BE2C (cell line): ENCODE data around the gene HLA-E. TPM values are rescaled to one million over a fixed set of nuclear protein-coding genes. Genes with fewer than 3 reads are reported as not detected.

Experiments
- DNase-seq: peaks from one replicate; pipeline ENCODE4 v3.0.0-alpha.2; 2020
- H3K27me3 ChIP-seq: fragments of 250-450 bp; sonication (Bioruptor Pico); 2 replicates; pipeline ENCODE4 v1.5.1; 2020; ENCODE audit warnings: mild to moderate bottlenecking
- H3K36me3 ChIP-seq: fragments of 250-450 bp; sonication (Bioruptor Pico); 2 replicates; pipeline ENCODE4 v1.5.1; 2020; ENCODE audit warnings: mild to moderate bottlenecking
- H3K4me1 ChIP-seq: fragments of 250-450 bp; sonication (Bioruptor Pico); 2 replicates; pipeline ENCODE4 v1.5.1; 2020
- H3K4me3 ChIP-seq: 2 replicates; pipeline ENCODE4 v1.5.1; 2011; ENCODE audit warnings: low read depth, low read length
- H3K9me3 ChIP-seq: fragments of 250-450 bp; sonication (Bioruptor Pico); 2 replicates; pipeline ENCODE4 v1.5.1; 2020
- polyA plus RNA-seq: library from polyadenylated mRNA; unstranded; fragments of >200 nt; gene quantifications from one replicate; pipeline ENCODE4 v1.2.1, GENCODE V29; 2012; ENCODE audit warnings: low read depth, missing spikeins; ENCODE audit not compliant: insufficient read length, insufficient read depth
- TF ChIP-seq, protein P1 (sequence below): IDR thresholded peaks from 2 replicates; pipeline ENCODE4 v1.5.1; 2012; ENCODE audit warnings: mild to moderate bottlenecking, low read depth, low read length

The HLA-E gene
- polyA plus RNA-seq: 3.1 TPM

GRCh38 chr6:30489081-30490025 is at the start of gene HLA-E:
Gene HLA-E, plus strand, starts transcription at chr6:30489509. Its CDS starts 23 bp downstream, at chr6:30489532.
- TF ChIP-seq, protein P1, sequence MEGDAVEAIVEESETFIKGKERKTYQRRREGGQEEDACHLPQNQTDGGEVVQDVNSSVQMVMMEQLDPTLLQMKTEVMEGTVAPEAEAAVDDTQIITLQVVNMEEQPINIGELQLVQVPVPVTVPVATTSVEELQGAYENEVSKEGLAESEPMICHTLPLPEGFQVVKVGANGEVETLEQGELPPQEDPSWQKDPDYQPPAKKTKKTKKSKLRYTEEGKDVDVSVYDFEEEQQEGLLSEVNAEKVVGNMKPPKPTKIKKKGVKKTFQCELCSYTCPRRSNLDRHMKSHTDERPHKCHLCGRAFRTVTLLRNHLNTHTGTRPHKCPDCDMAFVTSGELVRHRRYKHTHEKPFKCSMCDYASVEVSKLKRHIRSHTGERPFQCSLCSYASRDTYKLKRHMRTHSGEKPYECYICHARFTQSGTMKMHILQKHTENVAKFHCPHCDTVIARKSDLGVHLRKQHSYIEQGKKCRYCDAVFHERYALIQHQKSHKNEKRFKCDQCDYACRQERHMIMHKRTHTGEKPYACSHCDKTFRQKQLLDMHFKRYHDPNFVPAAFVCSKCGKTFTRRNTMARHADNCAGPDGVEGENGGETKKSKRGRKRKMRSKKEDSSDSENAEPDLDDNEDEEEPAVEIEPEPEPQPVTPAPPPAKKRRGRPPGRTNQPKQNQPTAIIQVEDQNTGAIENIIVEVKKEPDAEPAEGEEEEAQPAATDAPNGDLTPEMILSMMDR: no peak
- peaks cover 36% of the 10 kb centered on the region for H3K27me3 ChIP-seq
- no peaks in the 10 kb centered on the region for H3K9me3 ChIP-seq
- no peaks in the 10 kb centered on the region for H3K4me1 ChIP-seq
- H3K4me3 ChIP-seq: peak within 1 kb of the TSS; percentile 45
- H3K36me3 ChIP-seq: no peaks in the 10 kb centered on the region
- DNase-seq: peak; percentile 79

DNA sequence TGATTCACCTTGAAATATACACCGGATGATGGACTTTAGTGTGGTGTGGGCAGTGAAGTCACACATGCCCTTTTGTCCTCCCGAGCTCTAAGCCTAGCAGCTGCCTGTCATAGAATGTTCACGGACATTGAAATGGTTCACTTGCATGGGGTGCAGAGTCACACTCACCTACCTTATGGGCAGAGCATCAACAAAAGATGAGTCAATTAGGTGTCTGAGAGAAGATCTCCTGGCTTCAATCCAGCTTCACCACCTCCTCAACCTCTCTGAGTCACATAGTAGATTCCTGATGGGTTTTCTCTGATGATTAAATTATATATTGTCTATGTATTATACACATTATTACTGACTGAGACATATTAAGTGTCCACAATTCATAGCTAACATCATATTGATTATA is 48.1 kb upstream of the HLA-E start:
- peaks cover 66% of the 10 kb centered on the region for H3K27me3 ChIP-seq
- no peaks in the 10 kb centered on the region for H3K4me1 ChIP-seq
- DNase-seq: no peak
- H3K36me3 ChIP-seq: no peaks in the 10 kb centered on the region
- TF ChIP-seq, protein P1: no peak
- H3K9me3 ChIP-seq: no peaks in the 10 kb centered on the region
- no peak overlapping the region for H3K4me3 ChIP-seq

GRCh38 chr6:30443657-30444450 is 45.5 kb upstream of the HLA-E start:
- DNase-seq: no peak
- Histone ChIP-seq H3K4me1 (no peaks in the 10 kb centered on the region), H3K27me3 (peaks cover 85% of the 10 kb centered on the region), H3K4me3 (no peak overlapping the region), H3K9me3 (no peaks in the 10 kb centered on the region), H3K36me3 (no peaks in the 10 kb centered on the region)
- TF ChIP-seq, protein P1: no peak

DNA sequence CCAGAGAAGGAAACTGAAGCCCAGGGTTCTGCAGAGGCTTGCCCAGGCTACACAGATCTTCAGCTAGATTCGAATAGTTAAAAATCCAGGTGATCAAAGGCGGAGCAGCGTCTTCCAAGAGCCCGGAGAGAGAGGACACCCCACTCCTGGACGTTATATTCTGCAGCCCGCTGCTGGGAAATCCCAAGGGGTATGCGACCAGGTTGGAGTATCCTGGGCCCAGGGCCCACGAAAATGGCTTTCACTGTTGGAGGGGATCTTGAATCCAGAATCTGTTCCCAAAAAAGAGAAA is 44.9 kb upstream of the HLA-E start:
- Histone ChIP-seq H3K4me1 (no peaks in the 10 kb centered on the region), H3K36me3 (no peaks in the 10 kb centered on the region), H3K27me3 (peaks cover 86% of the 10 kb centered on the region), H3K4me3 (no peak overlapping the region), H3K9me3 (no peaks in the 10 kb centered on the region)
- DNase-seq: no peak
- TF ChIP-seq, protein P1: no peak

GRCh38 chr6:30446259-30446658 is 43.0 kb upstream of the HLA-E start:
- H3K9me3 ChIP-seq: no peaks in the 10 kb centered on the region
- H3K4me3 ChIP-seq: no peak overlapping the region
- peaks cover 86% of the 10 kb centered on the region for H3K27me3 ChIP-seq
- TF ChIP-seq, protein P1: no peak
- DNase-seq: no peak
- H3K36me3 ChIP-seq: no peaks in the 10 kb centered on the region
- H3K4me1 ChIP-seq: no peaks in the 10 kb centered on the region
